Gastroesophageal sphincter (tissue), 4 donors: ENCODE data around the gene CFDP1. TPM values are rescaled to one million over a fixed set of nuclear protein-coding genes. Genes with fewer than 3 reads are reported as not detected.

Experiments used
- ATAC-seq: fragments of 150-250 bp; one replicate; pipeline ENCODE4 v1.9.1; 2016; ENCODE audit warnings: mild to moderate bottlenecking, moderate library complexity
- H3K27ac ChIP-seq, 4 donors: fragments of 200-600 bp; sonication (generic) in 3 of 4; 1 replicate in 3 of 4; 2 replicates in 1 of 4; pipeline ENCODE4 v1.5.1; 2016 to 2019
- H3K27me3 ChIP-seq: fragments of 200-600 bp; sonication (generic); one replicate; pipeline ENCODE4 v1.5.1; 2019
- H3K36me3 ChIP-seq, 2 donors: fragments of 200-600 bp; sonication (generic); one replicate each; pipeline ENCODE4 v1.5.1; 2019; ENCODE audit warnings: control low read depth in 1 of 2
- H3K4me1 ChIP-seq, 3 donors: fragments of 200-600 bp; sonication (generic); 1 replicate in 2 of 3; 2 replicates in 1 of 3; pipeline ENCODE4 v1.5.1; 2016 to 2019; ENCODE audit warnings: control low read depth in 2 of 3
- H3K4me3 ChIP-seq, 2 donors: fragments of 200-600 bp; sonication (generic); one replicate each; pipeline ENCODE4 v1.5.1; 2019; ENCODE audit warnings: mild to moderate bottlenecking in 1 of 2, moderate library complexity in 1 of 2
- H3K9me3 ChIP-seq, 3 donors: fragments of 200-600 bp; sonication (generic); one replicate each; pipeline ENCODE4 v1.5.1; 2017 to 2019; ENCODE audit warnings: control low read depth in 2 of 3
- CTCF ChIP-seq, 4 experiments: fragments of 200-600 bp in 2 of 4; fragments of 450-650 bp in 2 of 4; sonication (generic) in 1 of 4; IDR thresholded peaks; one replicate each; pipeline ENCODE4 v1.5.1; 2017 to 2019; ENCODE audit warnings: antibody characterized with exemption in 4 of 4, mild to moderate bottlenecking in 2 of 4, moderate library complexity in 2 of 4
- EP300 ChIP-seq: sonication (generic); formaldehyde crosslinking; IDR thresholded peaks from one replicate; pipeline ENCODE4 v1.6.1; 2017; ENCODE audit warnings: antibody characterized with exemption, mild to moderate bottlenecking
- POLR2A ChIP-seq, 2 donors: fragments of 450-650 bp; IDR thresholded peaks; one replicate each; pipeline ENCODE4 v1.6.1; 2017; ENCODE audit warnings: antibody characterized with exemption in 2 of 2, mild to moderate bottlenecking in 2 of 2, moderate library complexity in 1 of 2
- POLR2AphosphoS5 ChIP-seq: sonication (generic); formaldehyde crosslinking; IDR thresholded peaks from one replicate; pipeline ENCODE4 v1.6.1; 2017; ENCODE audit warnings: antibody characterized with exemption
- WGBS, 2 donors: methylation state at CpG; one replicate each; pipeline ENCODE4 v1.1.5; 2018; ENCODE audit warnings: low coverage in 1 of 2; 5-methylcytosine and 5-hydroxymethylcytosine counted together
- total RNA-seq, 4 donors: library from RNA; depleted of rRNA; stranded (reverse); fragments of >200 nt; gene quantifications; one replicate each; pipeline ENCODE4 v1.1.0, GENCODE V29; 2016

Gene CFDP1
- total RNA-seq, 4 donors from 2014 or later = 45.1 to 70.0 (median 50.0) TPM

- no peaks in the 10 kb centered on the region for H3K9me3 ChIP-seq
- no peak for TF ChIP-seq POLR2AphosphoS5
- TF ChIP-seq CTCF (IDR thresholded peaks at IDR 0.05) = no peak
- no peak for TF ChIP-seq POLR2A (IDR thresholded peaks at IDR 0.05)
- no peak for TF ChIP-seq EP300
- H3K27me3 ChIP-seq = no peaks in the 10 kb centered on the region
- H3K36me3 ChIP-seq = no peaks in the 10 kb centered on the region
- peak overlapping the region in 1 of 2 donors; percentile 94 for H3K4me3 ChIP-seq
- no peak for ATAC-seq
- peaks cover 0 to 87% (median 48%) of the 10 kb centered on the region in 3 donors for H3K4me1 ChIP-seq
- WGBS, 2 donors = no CpG with 5 or more reads among the region's 14 CpGs
- peak overlapping the region in 3 of 4 donors; percentile 89 to 96 (median 95) for H3K27ac ChIP-seq
These were observed 169.9 kb downstream of the CFDP1 start for GRCh38 chr16:75263291-75263962.

GRCh38 chr16:75262800-75263127, 170.5 kb downstream of the CFDP1 start:
- Histone ChIP-seq H3K4me3 (no peak overlapping the region), H3K27me3 (no peaks in the 10 kb centered on the region), H3K27ac (peak overlapping the region in 3 of 4 donors; percentile 89 to 96 (median 95)), H3K9me3 (no peaks in the 10 kb centered on the region), H3K36me3 (no peaks in the 10 kb centered on the region), H3K4me1 (peaks cover 0 to 87% (median 49%) of the 10 kb centered on the region in 3 donors)
- WGBS, 2 donors = no CpG with 5 or more reads among the region's 5 CpGs
- ATAC-seq = no peak
- TF ChIP-seq EP300 = no peak
- TF ChIP-seq CTCF (IDR thresholded peaks at IDR 0.05) = no peak
- TF ChIP-seq POLR2A (IDR thresholded peaks at IDR 0.05) = no peak
- no peak for TF ChIP-seq POLR2AphosphoS5

- H3K27me3 ChIP-seq = no peaks in the 10 kb centered on the region
- H3K4me1 ChIP-seq = peaks cover 0 to 87% (median 51%) of the 10 kb centered on the region in 3 donors
- no peak for ATAC-seq
- peak overlapping the region in 3 of 4 donors; percentile 89 to 96 (median 95) for H3K27ac ChIP-seq
- H3K4me3 ChIP-seq = no peak overlapping the region
- H3K36me3 ChIP-seq = no peaks in the 10 kb centered on the region
- H3K9me3 ChIP-seq = no peaks in the 10 kb centered on the region
- WGBS, 2 donors = 40% methylated on average over 2 of the region's 14 CpGs; no CpG with 5 or more reads in 1 of the 2 donors
- no peak for TF ChIP-seq POLR2AphosphoS5
These were observed 171.1 kb downstream of the CFDP1 start for GRCh38 chr16:75262104-75262799.

GRCh38 chr16:75261590-75262078, 171.7 kb downstream of the CFDP1 start:
- Histone ChIP-seq H3K27ac (peak overlapping the region in 2 of 4 donors; percentile 89 to 96), H3K4me1 (peaks cover 0 to 87% (median 57%) of the 10 kb centered on the region in 3 donors), H3K9me3 (no peaks in the 10 kb centered on the region), H3K36me3 (no peaks in the 10 kb centered on the region), H3K27me3 (no peaks in the 10 kb centered on the region), H3K4me3 (no peak overlapping the region)
- TF ChIP-seq POLR2AphosphoS5 (no peak), EP300 (no peak), POLR2A (IDR thresholded peaks at IDR 0.05) (no peak), CTCF (IDR thresholded peaks at IDR 0.05) (no peak)
- no peak for ATAC-seq
- WGBS, 2 donors = no CpG with 5 or more reads among the region's 3 CpGs

- Histone ChIP-seq H3K27me3 (no peaks in the 10 kb centered on the region), H3K4me3 (no peak overlapping the region), H3K9me3 (no peaks in the 10 kb centered on the region), H3K4me1 (peaks cover 0 to 87% (median 63%) of the 10 kb centered on the region in 3 donors), H3K27ac (peak overlapping the region in 2 of 4 donors; percentile 19 to 89), H3K36me3 (no peaks in the 10 kb centered on the region)
- ATAC-seq = no peak
- TF ChIP-seq POLR2A (IDR thresholded peaks at IDR 0.05) (no peak), EP300 (no peak), POLR2AphosphoS5 (no peak), CTCF (IDR thresholded peaks at IDR 0.05) (no peak)
- 31 to 44% methylated on average over 2 to 3 of the region's 10 CpGs for WGBS, 2 donors
These were observed 172.3 kb downstream of the CFDP1 start for GRCh38 chr16:75260851-75261589.
